Measurements from ENCODE around the gene SLC25A53. TPM values are rescaled to one million over a fixed set of nuclear protein-coding genes. Genes with fewer than 3 reads are reported as not detected.

SLC25A53 gene
- total and polyA plus RNA-seq, 10 of the 15 experiments (the other 5 are each of a cell fraction or from before 2014, with no cell fraction given): 4.1 to 11.4 (median 7.6) TPM

DNA sequence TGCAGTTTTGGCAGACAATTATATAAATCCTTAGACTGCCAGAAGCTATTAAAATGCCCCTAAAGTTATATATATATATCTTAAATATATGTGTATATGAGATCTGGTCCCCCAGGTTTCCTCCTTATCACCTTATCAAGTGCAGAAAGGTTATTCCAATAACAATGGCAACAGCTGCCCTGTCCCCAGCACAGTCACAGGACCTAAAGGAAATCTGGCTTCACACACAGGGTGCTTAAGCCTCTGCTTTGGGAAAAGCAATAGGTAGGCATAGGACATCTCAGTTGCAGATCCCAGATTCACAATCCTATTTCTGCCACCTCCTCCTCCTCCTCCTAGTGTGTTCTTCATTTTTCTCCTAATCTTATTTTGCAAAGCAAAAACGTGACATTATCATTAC is 5.8 kb downstream of the SLC25A53 start:
- RAD21 ChIA-PET (ENCODE audit: unreplicated experiment): no interaction called here
- H2AFZ ChIP-seq (ENCODE audit: control insufficient read depth, low read depth, low read length): no peak overlapping the region
- H3K4me2 ChIP-seq (ENCODE audit: control insufficient read depth, insufficient read depth): no peak overlapping the region
- H3K36me3 ChIP-seq (ENCODE audit: control insufficient read depth in 2 of 2, insufficient read depth in 2 of 2, low read length in 1 of 2): no peaks in the 10 kb centered on the region
- DNase-seq (ENCODE audit: low read depth, low spot score) (no peak), ATAC-seq (no peak), FAIRE-seq (no peak)
- POLR2A ChIA-PET: no interaction called here
- H4K20me1 ChIP-seq (ENCODE audit: control insufficient read depth, insufficient read depth): no peaks in the 10 kb centered on the region
- no peaks in the 10 kb centered on the region for H3K9me3 ChIP-seq (replicated peaks; ENCODE audit: control insufficient read depth, insufficient read depth, low read length)
- SMC1A ChIA-PET (ENCODE audit: uncharacterized antibody, unreplicated experiment): no interaction called here
- TF ChIP-seq YY1 (IDR thresholded peaks at IDR 0.05; ENCODE audit: low read depth, low read length) (no peak), ZBTB40 (IDR thresholded peaks at IDR 0.05; ENCODE audit: borderline replicate concordance) (no peak), ZSCAN29 (IDR thresholded peaks at IDR 0.05) (no peak), SIN3A (IDR thresholded peaks at IDR 0.05; ENCODE audit: low read depth, low read length) (no peak), SMARCA5 (IDR thresholded peaks at IDR 0.05) (no peak), ZNF274 (IDR thresholded peaks at IDR 0.05; ENCODE audit: insufficient read depth, insufficient read length) (no peak)
- TF ChIP-seq, protein P1, sequence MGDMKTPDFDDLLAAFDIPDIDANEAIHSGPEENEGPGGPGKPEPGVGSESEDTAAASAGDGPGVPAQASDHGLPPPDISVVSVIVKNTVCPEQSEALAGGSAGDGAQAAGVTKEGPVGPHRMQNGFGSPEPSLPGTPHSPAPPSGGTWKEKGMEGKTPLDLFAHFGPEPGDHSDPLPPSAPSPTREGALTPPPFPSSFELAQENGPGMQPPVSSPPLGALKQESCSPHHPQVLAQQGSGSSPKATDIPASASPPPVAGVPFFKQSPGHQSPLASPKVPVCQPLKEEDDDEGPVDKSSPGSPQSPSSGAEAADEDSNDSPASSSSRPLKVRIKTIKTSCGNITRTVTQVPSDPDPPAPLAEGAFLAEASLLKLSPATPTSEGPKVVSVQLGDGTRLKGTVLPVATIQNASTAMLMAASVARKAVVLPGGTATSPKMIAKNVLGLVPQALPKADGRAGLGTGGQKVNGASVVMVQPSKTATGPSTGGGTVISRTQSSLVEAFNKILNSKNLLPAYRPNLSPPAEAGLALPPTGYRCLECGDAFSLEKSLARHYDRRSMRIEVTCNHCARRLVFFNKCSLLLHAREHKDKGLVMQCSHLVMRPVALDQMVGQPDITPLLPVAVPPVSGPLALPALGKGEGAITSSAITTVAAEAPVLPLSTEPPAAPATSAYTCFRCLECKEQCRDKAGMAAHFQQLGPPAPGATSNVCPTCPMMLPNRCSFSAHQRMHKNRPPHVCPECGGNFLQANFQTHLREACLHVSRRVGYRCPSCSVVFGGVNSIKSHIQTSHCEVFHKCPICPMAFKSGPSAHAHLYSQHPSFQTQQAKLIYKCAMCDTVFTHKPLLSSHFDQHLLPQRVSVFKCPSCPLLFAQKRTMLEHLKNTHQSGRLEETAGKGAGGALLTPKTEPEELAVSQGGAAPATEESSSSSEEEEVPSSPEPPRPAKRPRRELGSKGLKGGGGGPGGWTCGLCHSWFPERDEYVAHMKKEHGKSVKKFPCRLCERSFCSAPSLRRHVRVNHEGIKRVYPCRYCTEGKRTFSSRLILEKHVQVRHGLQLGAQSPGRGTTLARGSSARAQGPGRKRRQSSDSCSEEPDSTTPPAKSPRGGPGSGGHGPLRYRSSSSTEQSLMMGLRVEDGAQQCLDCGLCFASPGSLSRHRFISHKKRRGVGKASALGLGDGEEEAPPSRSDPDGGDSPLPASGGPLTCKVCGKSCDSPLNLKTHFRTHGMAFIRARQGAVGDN (IDR thresholded peaks at IDR 0.05): no peak
- TF ChIP-seq, protein P2, sequence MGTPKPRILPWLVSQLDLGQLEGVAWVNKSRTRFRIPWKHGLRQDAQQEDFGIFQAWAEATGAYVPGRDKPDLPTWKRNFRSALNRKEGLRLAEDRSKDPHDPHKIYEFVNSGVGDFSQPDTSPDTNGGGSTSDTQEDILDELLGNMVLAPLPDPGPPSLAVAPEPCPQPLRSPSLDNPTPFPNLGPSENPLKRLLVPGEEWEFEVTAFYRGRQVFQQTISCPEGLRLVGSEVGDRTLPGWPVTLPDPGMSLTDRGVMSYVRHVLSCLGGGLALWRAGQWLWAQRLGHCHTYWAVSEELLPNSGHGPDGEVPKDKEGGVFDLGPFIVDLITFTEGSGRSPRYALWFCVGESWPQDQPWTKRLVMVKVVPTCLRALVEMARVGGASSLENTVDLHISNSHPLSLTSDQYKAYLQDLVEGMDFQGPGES (IDR thresholded peaks at IDR 0.05): no peak
- intact Hi-C loops (cut with micrococcal nuclease; ENCODE audit: unreplicated experiment) (no loop called here), in situ Hi-C loops (cut with MboI) (loop anchor here (10.0 kb wide), 1 partner anchor 466 kb away; the partner anchor contains the start of gene MORF4L2)
- H3K9ac ChIP-seq (ENCODE audit: control insufficient read depth, insufficient read depth, low read length): no peak overlapping the region
- H3K27me3 ChIP-seq (replicated peaks in 1 of 2; ENCODE audit: control insufficient read depth in 2 of 2, insufficient read depth in 2 of 2, low read length in 1 of 2): no peaks in the 10 kb centered on the region
- no peaks in the 10 kb centered on the region for H3K4me1 ChIP-seq (ENCODE audit: control insufficient read depth, insufficient read depth, low read length)
- no TSS peak for BruUV-seq (replicated peaks)
- H3K79me2 ChIP-seq (ENCODE audit: control insufficient read depth, insufficient read depth, low read length): peaks cover 3% of the 10 kb centered on the region
- no peak overlapping the region for H3K27ac ChIP-seq (ENCODE audit: control insufficient read depth, insufficient read depth)
- H3K4me3 ChIP-seq: no peak overlapping the region
- WGBS (ENCODE audit: insufficient coverage, insufficient replicate concordance, low lambda C conversion rate, missing lambda C conversion rate): 43% methylated on average over 1 of the region's 1 CpG
- CTCF ChIA-PET: interaction anchor here (1.1 kb wide), 1 partner anchor 14 kb away, joined by 3 read pairs; no protein-coding TSS in a partner anchor

Measured in GM12878 (cell line).